K562 (cell line): ENCODE results near the gene ERCC1. TPM values are rescaled to one million over a fixed set of nuclear protein-coding genes. Genes with fewer than 3 reads are reported as not detected.
A peak's percentile ranks its signal among the peaks of the same experiment; 100 is the strongest.

ENCODE experiments used
- E2F1 ChIP-seq: sonication (generic); formaldehyde crosslinking; IDR thresholded peaks from 2 replicates; pipeline ENCODE4 v1.8.1; 2023; ENCODE audit warnings: mild to moderate bottlenecking, missing genetic modification reagents, moderate library complexity
- E2F6 ChIP-seq, 2 experiments: IDR thresholded peaks; 2 replicates each; pipeline ENCODE4 v1.6.1; 2011; ENCODE audit warnings: borderline replicate concordance in 1 of 2, control low read depth in 1 of 2, low read depth in 1 of 2, low read length in 1 of 2, mild to moderate bottlenecking in 1 of 2, mixed read lengths in 1 of 2, moderate library complexity in 1 of 2; ENCODE audit not compliant: insufficient read depth in 1 of 2, insufficient read length in 1 of 2, poor library complexity in 1 of 2, severe bottlenecking in 1 of 2; ENCODE audit errors: extremely low read depth in 1 of 2
- E4F1 ChIP-seq: fragments of 250-450 bp; sonication (Bioruptor Pico); IDR thresholded peaks from 2 replicates; pipeline ENCODE4 v1.5.0; 2021; ENCODE audit warnings: mild to moderate bottlenecking, borderline replicate concordance
- EHMT2 ChIP-seq: fragments of 450-650 bp; IDR thresholded peaks from 2 replicates; pipeline ENCODE4 v1.6.1; 2018; ENCODE audit warnings: antibody characterized with exemption
- ETS1 ChIP-seq: conservative IDR thresholded peaks from 2 replicates; pipeline ENCODE4 v1.6.1; 2011; ENCODE audit warnings: low read depth, mild to moderate bottlenecking, low read length; ENCODE audit not compliant: control insufficient read depth
- EZH2 ChIP-seq: IDR thresholded peaks from 2 replicates; pipeline ENCODE4 v1.6.1; 2012; ENCODE audit warnings: low read depth, mild to moderate bottlenecking, inconsistent platforms, low read length, borderline replicate concordance
- MTF1 ChIP-seq: fragments of 250-450 bp; sonication (Bioruptor Pico); IDR thresholded peaks from 2 replicates; pipeline ENCODE4 v1.9.0; 2021; ENCODE audit warnings: moderate library complexity, mild to moderate bottlenecking, inconsistent platforms, borderline replicate concordance
- POLR2G ChIP-seq: fragments of 200-400 bp; formaldehyde crosslinking; IDR thresholded peaks from 2 replicates; pipeline ENCODE4 v1.6.1; 2017; ENCODE audit warnings: low read depth, mild to moderate bottlenecking, antibody characterized with exemption, low read length, moderate library complexity
- SMARCE1 ChIP-seq: fragments of 450-650 bp; IDR thresholded peaks from 2 replicates; pipeline ENCODE4 v1.7.1; 2016; ENCODE audit warnings: mild to moderate bottlenecking
- SP1 ChIP-seq: sonication (generic); formaldehyde crosslinking; IDR thresholded peaks from 2 replicates; pipeline ENCODE4 v1.8.1; 2022; ENCODE audit warnings: mild to moderate bottlenecking, missing genetic modification reagents
- STAG1 ChIP-seq: sonication (generic); formaldehyde crosslinking; IDR thresholded peaks from 2 replicates; pipeline ENCODE4 v1.5.0; 2020; ENCODE audit warnings: missing genetic modification reagents, borderline replicate concordance
- SUPT5H ChIP-seq: fragments of 450-650 bp; IDR thresholded peaks from 2 replicates; pipeline ENCODE4 v1.6.1; 2016
- UBTF ChIP-seq, 2 experiments: IDR thresholded peaks; 2 replicates each; pipeline ENCODE4 v1.6.1; 2012; ENCODE audit warnings: improper control_type of control experiment in 2 of 2, low read depth in 2 of 2, low read length in 2 of 2, borderline replicate concordance in 1 of 2
- ZBTB5 ChIP-seq: fragments of 450-650 bp; IDR thresholded peaks from 2 replicates; pipeline ENCODE4 v1.6.1; 2017; ENCODE audit warnings: antibody characterized with exemption
- ZBTB7A ChIP-seq: IDR thresholded peaks from 2 replicates; pipeline ENCODE4 v1.6.1; 2011; ENCODE audit warnings: low read depth, mild to moderate bottlenecking, low read length, moderate library complexity, borderline replicate concordance; ENCODE audit not compliant: control insufficient read depth
- ZNF212 ChIP-seq: fragments of 450-650 bp; formaldehyde crosslinking; IDR thresholded peaks from 2 replicates; pipeline ENCODE4 v1.4.0; 2020; ENCODE audit warnings: mild to moderate bottlenecking
- polyA plus RNA-seq, 8 experiments: library from polyadenylated mRNA; depleted of rRNA in 4 of 8; stranded (reverse) in 5 of 8; unstranded in 3 of 8; fragments of >200 nt; fragmentation: Nextera tagmentation in 2 of 8; fragmentation: Illumina TruSeq in 1 of 8; extraction: Ambion mirVana in 2 of 8; extraction: Trizol in 1 of 8; gene quantifications; 2 replicates each; pipeline versions ENCODE4 v1.2.1 to v1.2.3, GENCODE V29; 2011 to 2014; ENCODE audit warnings: inconsistent platforms in 1 of 8, missing spikeins in 1 of 8
- total RNA-seq, 7 experiments: library from RNA; depleted of rRNA in 6 of 7; stranded (reverse); fragments of >200 nt in 6 of 7; fragmentation: Illumina TruSeq in 2 of 7; extraction: Trizol in 2 of 7; gene quantifications; 2 replicates each; pipeline versions ENCODE4 v1.2.1 to v1.2.3, GENCODE V29; 2011 to 2021; ENCODE audit warnings: low replicate concordance in 1 of 7

The ERCC1 gene
- total and polyA plus RNA-seq, 9 of the 15 experiments (the other 6 are each of a cell fraction or from before 2014, with no cell fraction given) = 9.3 to 92.6 (median 60.0) TPM

- TF ChIP-seq E4F1 (CRISPR knock-in tag) = no peak
- TF ChIP-seq POLR2G = peak; percentile 76
- peak; percentile 14; the same call in 1 of the 2 replicates for TF ChIP-seq E2F1 (CRISPR knock-in tag)
- no peak for TF ChIP-seq SMARCE1
- 0 out of 2 replicates have a peak, but pooled peaks have one; percentile 7 for TF ChIP-seq STAG1 (CRISPR knock-in tag)
- TF ChIP-seq MTF1 (CRISPR knock-in tag) = no peak
- TF ChIP-seq SP1 (CRISPR knock-in tag) = peak; percentile 0; the same call in 1 of the 2 replicates
- peak in 1 of 2 experiments; percentile 52; a peak in 1 of 4 replicates for TF ChIP-seq UBTF (IDR thresholded peaks at IDR 0.05; ENCODE audit: borderline replicate concordance in 1 of 2, low read depth in 2 of 2, low read length in 2 of 2)
- no peak for TF ChIP-seq EHMT2
- peak; percentile 19; the same call in 1 of the 2 replicates for TF ChIP-seq ETS1
- TF ChIP-seq E2F6 (IDR thresholded peaks at IDR 0.05; ENCODE audit: borderline replicate concordance in 1 of 2, extremely low read depth in 1 of 2, insufficient read depth in 1 of 2, insufficient read length in 1 of 2, low read depth in 1 of 2, low read length in 1 of 2, poor library complexity in 1 of 2, severe bottlenecking in 1 of 2) = peak in 1 of 2 experiments; percentile 1
- no peak for TF ChIP-seq ZNF212 (CRISPR knock-in tag)
- TF ChIP-seq ZBTB5 = no peak
- TF ChIP-seq SUPT5H = 0 out of 2 replicates have a peak, but pooled peaks have one; percentile 4
- TF ChIP-seq EZH2 = no peak
- 0 out of 2 replicates have a peak, but pooled peaks have one; percentile 12 for TF ChIP-seq ZBTB7A
These were observed 44.5 kb upstream of the ERCC1 start (continued) for GRCh38 chr19:45468159-45468651.
